ENCODE data around the gene ACO2.
"Not testable (repeated sequence)": the region's sequence is repeated elsewhere in the genome, so short reads cannot be mapped to it uniquely, and the experiment has no call there.

ACO2 gene

GRCh38 chr22:41448189-41448808, 20.6 kb upstream of the ACO2 start:
- DNase-seq: peak; percentile 98

DNA sequence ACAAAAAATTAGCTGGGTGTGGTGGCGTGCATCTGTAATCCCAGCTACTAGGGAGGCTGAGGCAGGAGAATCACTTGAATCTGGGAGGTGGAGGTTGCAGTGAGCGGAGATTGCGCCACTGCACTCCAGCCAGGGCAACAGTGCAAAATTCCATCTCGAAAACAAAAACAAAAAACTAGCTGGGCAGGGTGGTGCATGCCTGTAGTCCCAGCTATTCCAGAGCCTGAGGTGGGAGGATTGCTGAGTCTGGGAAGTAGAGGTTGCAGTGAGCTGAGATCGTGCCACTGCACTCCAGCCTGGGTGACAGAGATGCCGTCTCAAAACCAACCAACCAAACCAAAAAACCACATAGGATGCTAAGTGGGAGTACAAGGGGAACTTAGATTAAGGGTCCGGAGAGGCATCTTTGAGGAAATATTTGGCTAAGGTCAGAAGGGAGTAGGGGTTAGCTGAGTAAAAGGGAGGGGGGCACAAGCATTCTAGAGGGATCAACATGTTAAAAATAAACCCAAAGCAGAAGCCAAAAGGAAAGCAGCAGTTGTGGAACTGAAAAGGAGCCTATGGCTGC, 10.7 kb upstream of the ACO2 start:
- DNase-seq: no peak

- DNase-seq: no peak
Observed at GRCh38 chr22:41459431-41459830, 9.5 kb upstream of the ACO2 start.

- DNase-seq: not testable (repeated sequence)
Observed at GRCh38 chr22:41460071-41460470, 8.8 kb upstream of the ACO2 start.

DNA sequence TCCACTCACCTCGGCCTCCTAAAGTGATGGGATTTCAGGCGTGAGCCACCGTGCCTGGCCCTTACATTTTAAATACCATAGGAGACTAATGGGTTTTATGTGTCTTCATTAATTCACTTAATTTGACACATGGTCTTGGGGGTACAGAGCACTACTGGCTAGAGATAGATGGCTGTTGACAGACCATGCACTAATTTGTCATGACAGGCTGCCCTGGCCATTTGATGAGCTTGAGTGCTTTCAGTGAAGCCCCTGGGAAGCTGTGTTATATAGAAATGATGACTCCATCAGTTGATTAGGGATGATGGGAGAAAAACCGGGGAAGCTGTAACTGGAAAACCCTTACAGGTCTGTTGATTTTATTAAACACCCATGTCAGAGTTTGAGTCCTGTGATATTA, 7.0 kb upstream of the ACO2 start:
- no peak for DNase-seq

DNA sequence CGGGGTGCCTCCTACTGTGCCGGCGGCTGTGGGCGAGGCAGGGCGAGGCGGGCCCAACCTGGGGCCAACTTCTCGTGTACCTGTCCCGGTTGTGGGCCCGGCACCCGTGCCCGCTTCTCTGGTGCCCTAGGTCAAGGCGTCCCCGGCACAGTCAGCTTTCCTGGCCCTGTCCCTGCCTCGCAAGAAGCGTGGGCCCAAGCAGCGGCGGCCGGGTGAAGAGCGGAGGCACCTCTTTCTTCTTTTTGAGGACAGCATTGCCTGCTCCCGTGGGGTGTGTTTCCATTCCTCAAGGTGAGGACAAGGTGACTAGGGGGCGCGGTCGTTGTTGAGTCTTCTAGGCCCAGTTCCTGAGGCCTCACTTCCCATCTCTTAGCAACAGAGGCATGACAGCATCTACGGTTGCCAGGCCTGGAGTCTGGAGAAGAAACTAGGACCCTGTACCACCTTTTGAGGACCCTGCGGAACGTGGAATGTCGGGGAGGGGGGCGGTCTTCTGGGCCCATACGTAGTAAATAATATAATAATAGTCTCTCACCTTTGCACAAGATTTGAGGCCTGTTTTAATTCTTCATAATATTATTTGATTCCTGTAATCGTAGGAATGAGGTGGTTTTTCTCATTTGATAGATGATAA, 418 bp downstream of the ACO2 start:
- DNase-seq: no peak

DNA sequence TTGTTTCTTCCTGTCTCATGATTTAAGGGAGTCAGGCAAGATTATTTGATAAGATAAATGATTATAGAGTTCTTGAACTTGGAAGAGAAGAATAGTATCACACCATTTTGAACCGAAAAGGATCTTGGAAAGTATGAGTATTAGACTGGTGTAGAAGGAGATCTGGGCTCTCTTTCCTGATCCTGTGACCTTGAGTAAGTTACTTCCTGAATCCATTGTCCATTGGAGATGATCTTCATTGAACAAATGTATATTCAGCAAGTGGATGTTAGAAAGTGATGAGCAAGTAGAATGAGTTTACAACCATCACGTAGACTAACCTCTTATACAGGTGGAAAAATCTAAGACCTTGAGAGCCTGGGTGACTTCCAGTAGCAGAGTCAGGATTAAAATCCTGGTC, 2.0 kb downstream of the ACO2 start:
- DNase-seq: no peak

DNA sequence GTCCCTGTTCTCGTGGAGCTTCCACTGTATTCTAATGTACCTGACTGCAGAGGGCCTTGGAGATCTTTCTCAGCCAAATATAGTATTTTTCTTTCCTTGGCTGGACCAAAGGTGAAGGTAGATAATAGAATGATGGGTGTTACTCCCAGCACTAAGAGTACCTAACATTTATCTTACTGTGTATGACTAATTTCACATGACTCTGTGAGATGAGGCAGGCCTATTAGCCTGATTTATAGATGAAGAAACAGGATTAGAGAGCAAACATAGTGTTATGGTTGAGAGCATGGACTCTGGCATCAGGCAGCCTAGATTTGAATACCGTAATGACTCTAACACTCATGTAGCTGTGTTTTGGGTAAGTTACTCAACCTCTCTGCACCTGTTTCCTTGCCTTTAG, 2.7 kb downstream of the ACO2 start:
- no peak for DNase-seq

- DNase-seq: no peak
Observed at GRCh38 chr22:41474872-41475451, 6.0 kb downstream of the ACO2 start.

- DNase-seq: no peak
Observed at GRCh38 chr22:41478473-41478872, 9.6 kb downstream of the ACO2 start.

GRCh38 chr22:41478891-41479521, 10.1 kb downstream of the ACO2 start:
- peak; percentile 86 for DNase-seq

- no peak for DNase-seq
Observed at GRCh38 chr22:41479671-41480396, 10.9 kb downstream of the ACO2 start.

DNA sequence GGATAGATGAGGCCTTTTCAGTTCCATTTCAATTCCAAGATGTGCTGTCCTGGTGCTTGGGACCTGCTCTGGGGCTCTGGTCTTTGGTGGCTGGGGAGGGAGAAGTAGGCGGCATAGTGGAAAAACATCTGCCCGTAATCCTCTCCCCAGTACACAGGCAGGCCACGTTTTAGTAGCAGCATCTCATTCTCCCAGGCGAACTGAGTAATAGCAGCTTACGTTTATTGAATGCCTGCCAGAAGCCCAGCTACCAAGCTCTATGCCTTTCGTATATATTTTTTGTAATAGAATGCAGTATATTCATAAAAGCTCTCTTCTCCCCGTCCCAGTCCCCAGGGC, 11.4 kb downstream of the ACO2 start:
- no peak for DNase-seq

- no peak for DNase-seq
Observed at GRCh38 chr22:41481131-41481830, 12.4 kb downstream of the ACO2 start.

DNA sequence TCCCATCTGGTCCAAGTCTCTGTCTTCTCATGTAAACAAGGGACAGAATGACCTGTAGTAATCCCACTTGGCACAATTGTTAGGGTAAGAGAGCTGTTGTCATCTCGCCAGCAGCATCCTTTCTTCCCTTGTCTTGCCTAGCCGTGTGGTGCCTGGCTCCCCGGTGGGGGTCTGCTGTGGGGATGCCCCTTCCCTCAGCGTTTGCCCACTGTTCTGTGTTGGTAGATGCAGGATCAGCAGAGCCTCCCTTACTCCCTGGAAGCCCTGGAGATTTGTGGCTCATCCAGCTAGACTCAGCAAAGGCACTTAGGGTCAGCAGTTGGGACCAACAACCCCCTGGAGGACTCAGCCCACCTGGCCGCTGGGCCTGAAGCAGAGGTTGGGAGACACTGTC, 13.0 kb downstream of the ACO2 start:
- no peak for DNase-seq

- DNase-seq: no peak
Observed at GRCh38 chr22:41482319-41482935, 13.5 kb downstream of the ACO2 start.

DNA sequence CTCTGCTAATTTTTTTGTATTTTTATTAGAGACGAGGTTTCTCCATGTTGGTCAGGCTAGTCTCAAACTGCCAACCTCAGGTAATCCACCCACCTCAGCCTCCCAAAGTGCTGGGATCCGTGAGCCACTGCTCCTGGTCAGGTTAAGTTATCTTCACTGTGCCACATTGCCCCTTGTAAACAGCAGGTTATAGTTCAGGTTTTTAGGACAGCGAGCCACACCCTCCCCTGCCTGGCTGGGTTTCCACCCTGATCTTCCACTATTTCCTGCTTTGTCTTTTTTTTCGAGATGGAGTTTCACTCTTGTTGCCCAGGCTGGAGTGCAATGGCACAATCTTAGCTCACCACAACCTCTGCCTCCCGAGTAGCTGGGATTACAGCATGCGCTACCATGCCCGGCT, 16.1 kb downstream of the ACO2 start:
- no peak for DNase-seq

DNA sequence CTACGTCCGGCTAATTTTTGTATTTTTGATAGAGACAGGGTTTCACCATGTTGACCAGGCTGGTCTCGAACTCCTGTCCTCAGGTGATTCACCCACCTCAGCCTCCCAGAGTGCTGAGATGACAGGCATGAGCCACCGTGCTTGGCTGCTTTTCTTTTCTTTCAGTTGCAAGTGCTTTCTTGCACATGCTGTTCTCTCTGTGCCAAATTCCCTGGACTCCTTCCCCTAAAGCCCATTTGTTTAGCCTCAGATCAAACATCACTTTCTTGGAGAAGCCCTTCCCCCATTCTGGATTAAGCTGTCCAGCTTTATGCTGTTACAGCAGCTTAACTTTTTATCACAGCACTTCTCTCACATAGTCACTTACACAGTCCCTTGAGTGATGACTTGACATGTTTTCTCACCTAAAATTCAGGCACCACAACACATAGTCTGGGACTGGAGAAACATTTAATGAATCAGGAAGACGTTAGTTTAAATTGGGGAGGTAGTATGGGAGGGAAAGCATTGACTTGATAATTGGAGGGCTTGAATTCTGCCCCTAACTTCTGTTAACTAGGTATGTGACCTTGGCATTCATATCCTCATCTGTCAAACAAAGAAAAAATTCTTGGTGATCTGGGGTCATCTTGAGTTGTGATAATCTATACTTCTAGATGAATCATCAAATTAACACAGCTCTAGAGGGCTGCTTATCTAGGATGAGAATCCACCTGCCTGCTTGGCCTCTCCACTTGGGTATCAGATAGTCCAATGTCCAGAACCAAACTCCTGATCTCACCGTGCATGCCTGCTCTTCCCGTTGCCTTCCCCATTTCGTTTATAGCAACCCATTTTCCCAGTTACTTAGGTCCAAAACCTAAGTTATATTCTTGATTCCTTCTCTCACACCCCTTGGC, 18.4 kb downstream of the ACO2 start:
- DNase-seq: no peak

DNA sequence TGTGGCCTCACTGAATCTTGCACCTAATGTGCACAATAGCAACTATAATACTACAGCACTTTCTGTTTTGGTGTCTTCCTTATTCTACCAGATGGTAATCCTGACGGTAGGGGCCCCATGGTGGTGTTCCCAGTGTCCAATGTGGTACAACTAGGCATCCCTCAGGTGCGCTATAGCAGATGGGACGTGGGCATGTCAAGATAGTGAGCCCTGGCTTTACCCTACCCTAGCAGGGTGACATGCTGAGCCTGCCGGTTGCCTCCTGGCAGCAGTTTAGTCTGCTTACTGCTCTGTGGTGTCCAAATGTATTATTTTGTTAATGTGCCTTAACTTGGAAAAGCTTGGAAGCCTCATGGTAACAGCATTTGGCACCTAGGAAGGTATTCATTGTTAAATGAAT, 19.2 kb downstream of the ACO2 start:
- DNase-seq: no peak

GRCh38 chr22:41488596-41489385, 19.9 kb downstream of the ACO2 start:
- DNase-seq: no peak
